ENCODE results near the gene UNC5C. TPM values are rescaled to one million over a fixed set of nuclear protein-coding genes. Genes with fewer than 3 reads are reported as not detected.

Gene UNC5C
- total and polyA plus RNA-seq, 2 of the 8 experiments (the other 6 are each of a cell fraction or from before 2014, with no cell fraction given), result 0.30 to 1.3 TPM

DNA sequence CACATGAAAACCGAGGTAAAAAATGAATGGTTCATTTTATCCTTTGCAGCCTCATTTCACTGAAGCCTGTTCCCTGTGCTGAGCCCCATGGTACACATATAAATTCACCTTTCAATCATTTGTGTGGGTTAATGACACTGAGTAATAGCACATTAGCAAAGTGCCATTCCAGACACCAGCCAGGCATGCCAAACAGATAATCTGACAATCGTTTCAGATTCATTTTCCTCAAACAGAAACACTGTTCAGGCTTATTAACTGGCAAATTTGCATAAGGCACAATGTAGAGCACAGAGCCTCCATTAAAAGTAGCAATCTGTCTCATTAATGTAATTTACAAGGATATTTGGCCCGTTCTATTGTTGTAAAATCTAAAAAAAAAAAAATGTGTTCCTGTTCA lies 76.2 kb downstream of the UNC5C start (continued):
- TF ChIP-seq EP300 (IDR thresholded peaks at IDR 0.05; ENCODE audit: borderline replicate concordance in 1 of 2, low read depth in 2 of 2, low read length in 2 of 2) (no peak), JUND (IDR thresholded peaks at IDR 0.05; ENCODE audit: low read length) (no peak), CHD1 (IDR thresholded peaks at IDR 0.05; ENCODE audit: low read depth, low read length) (no peak), RNF2 (IDR thresholded peaks at IDR 0.05; ENCODE audit: borderline replicate concordance, low read depth, low read length, missing control alignments, poor library complexity, severe bottlenecking) (no peak)
- TF ChIP-seq, protein P1, sequence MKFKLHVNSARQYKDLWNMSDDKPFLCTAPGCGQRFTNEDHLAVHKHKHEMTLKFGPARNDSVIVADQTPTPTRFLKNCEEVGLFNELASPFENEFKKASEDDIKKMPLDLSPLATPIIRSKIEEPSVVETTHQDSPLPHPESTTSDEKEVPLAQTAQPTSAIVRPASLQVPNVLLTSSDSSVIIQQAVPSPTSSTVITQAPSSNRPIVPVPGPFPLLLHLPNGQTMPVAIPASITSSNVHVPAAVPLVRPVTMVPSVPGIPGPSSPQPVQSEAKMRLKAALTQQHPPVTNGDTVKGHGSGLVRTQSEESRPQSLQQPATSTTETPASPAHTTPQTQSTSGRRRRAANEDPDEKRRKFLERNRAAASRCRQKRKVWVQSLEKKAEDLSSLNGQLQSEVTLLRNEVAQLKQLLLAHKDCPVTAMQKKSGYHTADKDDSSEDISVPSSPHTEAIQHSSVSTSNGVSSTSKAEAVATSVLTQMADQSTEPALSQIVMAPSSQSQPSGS (IDR thresholded peaks at IDR 0.05; ENCODE audit: low read length), result no peak
